HG02970 (cell line): ENCODE results near the gene FCRLB.
"Not testable (repeated sequence)": the region's sequence is repeated elsewhere in the genome, so short reads cannot be mapped to it uniquely, and the experiment has no call there.

Experiments used
- ATAC-seq: cut with Tn5 transposase; IDR thresholded peaks from one replicate; pipeline ENCODE4 v1.9.1; 2021; ENCODE audit warnings: mild to moderate bottlenecking, moderate library complexity, moderate number of reproducible peaks; ENCODE audit not compliant: unreplicated experiment, low FRiP score

FCRLB gene

GRCh38 chr1:161720956-161721737 lies at the start of gene FCRLB:
TSS of gene FCRLB (plus strand) at chr1:161721544. CDS start at chr1:161722673, 1,129 bp downstream.
- ATAC-seq: no peak

- not testable (repeated sequence) for ATAC-seq
Observed at GRCh38 chr1:161673437-161673836, 47.9 kb upstream of the FCRLB start.

GRCh38 chr1:161674447-161674846 lies 46.9 kb upstream of the FCRLB start:
- not testable (repeated sequence) for ATAC-seq

GRCh38 chr1:161674908-161675307 lies 46.4 kb upstream of the FCRLB start:
- ATAC-seq: not testable (repeated sequence)

- ATAC-seq: no peak
Observed at GRCh38 chr1:161676441-161676840, 44.9 kb upstream of the FCRLB start.

- ATAC-seq: no peak
Observed at GRCh38 chr1:161676958-161677689, 44.2 kb upstream of the FCRLB start.

- no peak for ATAC-seq
Observed at GRCh38 chr1:161678500-161678899, 42.8 kb upstream of the FCRLB start.

GRCh38 chr1:161681879-161682278 lies 39.5 kb upstream of the FCRLB start:
- ATAC-seq: no peak

GRCh38 chr1:161688946-161689345 lies 32.4 kb upstream of the FCRLB start:
- ATAC-seq: no peak

GRCh38 chr1:161691846-161692245 lies 29.5 kb upstream of the FCRLB start:
- ATAC-seq: no peak

GRCh38 chr1:161693020-161693712 lies 28.2 kb upstream of the FCRLB start:
- ATAC-seq: not testable (repeated sequence)

GRCh38 chr1:161698302-161698701 lies 23.0 kb upstream of the FCRLB start:
- not testable (repeated sequence) for ATAC-seq

- no peak for ATAC-seq
Observed at GRCh38 chr1:161702250-161702649, 19.1 kb upstream of the FCRLB start.

GRCh38 chr1:161705537-161705936 lies 15.8 kb upstream of the FCRLB start:
- no peak for ATAC-seq

- no peak for ATAC-seq
Observed at GRCh38 chr1:161706113-161706481, 15.2 kb upstream of the FCRLB start.

- ATAC-seq: no peak
Observed at GRCh38 chr1:161706482-161707347, 14.6 kb upstream of the FCRLB start, which contains the start of gene FCRLA. TSS of gene FCRLA (plus strand) at chr1:161707229. CDS start at chr1:161707265, 36 bp downstream.

- no peak for ATAC-seq
Observed at GRCh38 chr1:161707503-161707902, 13.8 kb upstream of the FCRLB start.

- no peak for ATAC-seq
Observed at GRCh38 chr1:161709373-161709772, 12.0 kb upstream of the FCRLB start.

- no peak for ATAC-seq
Observed at GRCh38 chr1:161710560-161710959, 10.8 kb upstream of the FCRLB start.
